ENCODE measurements around the gene ENTHD1.

DNA sequence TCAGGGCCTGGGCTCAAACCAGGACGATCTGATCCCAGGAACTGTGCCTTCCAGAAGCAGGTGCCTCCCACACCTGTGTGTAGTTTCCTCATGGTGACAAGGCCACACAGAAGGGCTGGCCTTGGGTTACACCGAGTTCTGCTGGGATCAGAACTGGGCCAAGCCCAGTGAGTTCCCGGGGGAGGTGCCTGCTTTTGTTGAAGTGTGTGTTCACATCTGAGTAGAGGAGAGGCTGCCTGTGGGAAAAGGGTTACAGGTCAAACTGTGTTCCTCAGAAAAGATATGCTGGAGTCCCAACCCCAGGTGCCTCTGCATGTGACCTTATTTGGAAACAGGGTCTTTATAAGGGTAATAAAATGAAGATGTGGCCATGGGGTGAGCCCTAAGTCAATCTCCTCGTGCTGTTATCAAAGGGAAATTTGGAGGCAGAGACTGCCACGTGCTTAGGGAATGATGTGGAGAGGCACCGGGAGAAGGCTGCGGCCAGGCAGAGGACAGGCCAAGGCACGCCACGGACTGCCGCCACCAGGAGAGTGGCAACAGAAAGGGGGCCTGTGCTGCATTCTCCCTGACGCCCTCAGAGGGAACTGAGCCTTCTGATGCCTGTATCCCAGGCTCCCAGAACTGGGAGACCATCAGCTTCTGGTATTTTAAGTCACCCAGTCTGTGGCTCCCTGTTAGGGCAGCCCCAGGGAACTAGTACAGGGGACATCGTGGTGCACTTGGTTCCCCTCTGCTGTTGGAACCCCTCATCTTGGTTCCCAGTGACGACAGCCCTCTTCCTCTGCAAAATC lies 164.2 kb downstream of the ENTHD1 start:
- TF ChIP-seq, protein P1, sequence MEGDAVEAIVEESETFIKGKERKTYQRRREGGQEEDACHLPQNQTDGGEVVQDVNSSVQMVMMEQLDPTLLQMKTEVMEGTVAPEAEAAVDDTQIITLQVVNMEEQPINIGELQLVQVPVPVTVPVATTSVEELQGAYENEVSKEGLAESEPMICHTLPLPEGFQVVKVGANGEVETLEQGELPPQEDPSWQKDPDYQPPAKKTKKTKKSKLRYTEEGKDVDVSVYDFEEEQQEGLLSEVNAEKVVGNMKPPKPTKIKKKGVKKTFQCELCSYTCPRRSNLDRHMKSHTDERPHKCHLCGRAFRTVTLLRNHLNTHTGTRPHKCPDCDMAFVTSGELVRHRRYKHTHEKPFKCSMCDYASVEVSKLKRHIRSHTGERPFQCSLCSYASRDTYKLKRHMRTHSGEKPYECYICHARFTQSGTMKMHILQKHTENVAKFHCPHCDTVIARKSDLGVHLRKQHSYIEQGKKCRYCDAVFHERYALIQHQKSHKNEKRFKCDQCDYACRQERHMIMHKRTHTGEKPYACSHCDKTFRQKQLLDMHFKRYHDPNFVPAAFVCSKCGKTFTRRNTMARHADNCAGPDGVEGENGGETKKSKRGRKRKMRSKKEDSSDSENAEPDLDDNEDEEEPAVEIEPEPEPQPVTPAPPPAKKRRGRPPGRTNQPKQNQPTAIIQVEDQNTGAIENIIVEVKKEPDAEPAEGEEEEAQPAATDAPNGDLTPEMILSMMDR (IDR thresholded peaks at IDR 0.05; ENCODE audit: insufficient read depth, low read length, poor library complexity, severe bottlenecking), result no peak
- TF ChIP-seq EZH2phosphoT487 (conservative IDR thresholded peaks at IDR 0.05; ENCODE audit: low read length), result no peak

Measured in SU-DHL-6 (cell line).